ENCODE measurements around the gene POC1B.

DNA sequence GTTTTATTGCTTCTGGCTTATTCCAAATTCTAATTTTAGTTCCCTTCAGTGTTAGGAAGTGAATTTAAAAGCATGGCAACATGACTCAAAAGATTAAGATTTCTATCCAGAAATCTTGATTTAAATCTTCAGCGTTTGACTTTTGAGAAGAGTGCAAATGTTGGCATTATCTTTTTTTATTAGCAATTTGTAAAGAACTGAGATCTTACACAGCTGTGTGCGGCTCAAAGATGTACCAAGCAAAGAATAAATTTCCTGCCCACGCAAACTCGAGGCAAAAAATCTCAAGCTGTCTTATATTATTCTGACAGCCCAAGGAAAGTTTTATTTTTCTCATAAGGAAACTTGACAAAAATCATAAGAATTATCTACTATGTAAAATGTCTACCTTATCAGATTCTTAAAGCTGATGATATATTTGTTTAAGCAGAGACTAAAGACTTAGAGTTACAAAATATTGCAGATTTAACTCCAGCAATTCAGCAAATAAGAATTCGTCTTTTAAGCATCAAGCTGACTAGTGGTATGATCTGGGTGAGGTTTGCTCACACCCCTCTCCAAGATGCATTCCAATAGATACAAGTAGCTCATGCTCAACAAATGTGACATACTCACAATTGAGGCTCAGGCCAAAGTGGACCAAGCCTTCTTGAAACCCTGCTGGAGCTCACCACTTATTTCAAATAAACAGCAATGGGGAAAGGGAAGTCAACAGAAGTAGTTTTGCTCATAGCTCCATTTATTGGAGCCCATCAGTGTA, 47.4 kb upstream of the POC1B start:
- TF ChIP-seq EZH2 (IDR thresholded peaks at IDR 0.05; ENCODE audit: low read length, unreplicated experiment) (no peak), CTCF (conservative IDR thresholded peaks at IDR 0.05; ENCODE audit: low read depth, low read length) (no peak)

Measured in PC-3 (cell line).